HEK293 (cell line): ENCODE measurements around the gene C2orf76.

Experiments used
- CTCF ChIA-PET: fragments of 350-600 bp; formaldehyde crosslinking; extraction: SDS; loops from one replicate; lab custom pipeline; 2021; ENCODE audit warnings: antibody characterized with exemption; lab: Yijun Ruan, JAX
- POLR2A ChIA-PET: fragments of 300-600 bp; formaldehyde crosslinking; extraction: SDS; loops from one replicate; lab custom pipeline; 2020; ENCODE audit warnings: antibody characterized with exemption, inconsistent platforms; lab: Yijun Ruan, JAX
- H3K27ac ChIP-seq: fragments of 200-500 bp; sonication (Bioruptor generic); 2 replicates; pipeline ENCODE4 v1.5.1; 2014; ENCODE audit warnings: low read depth, low read length, control low read depth, inconsistent platforms; ENCODE audit errors: extremely low read depth
- H3K36me3 ChIP-seq, 2 experiments: fragments of 200-500 bp in 1 of 2; sonication (Bioruptor generic) in 1 of 2; 1 replicate in 1 of 2; 2 replicates in 1 of 2; pipeline ENCODE4 v1.5.1; 2014 to 2017; ENCODE audit warnings: inconsistent platforms in 2 of 2, low read length in 2 of 2; ENCODE audit not compliant: control insufficient read depth in 2 of 2, insufficient read depth in 1 of 2
- H3K4me1 ChIP-seq: fragments of 200-500 bp; sonication (Bioruptor generic); 2 replicates; pipeline ENCODE4 v1.5.1; 2014; ENCODE audit warnings: mild to moderate bottlenecking, low read length, inconsistent platforms; ENCODE audit not compliant: control insufficient read depth, insufficient read depth
- H3K4me3 ChIP-seq: 2 replicates; pipeline ENCODE4 v1.5.1; 2011; ENCODE audit warnings: low read depth, mild to moderate bottlenecking, control low read depth, low read length, moderate library complexity
- H3K9me3 ChIP-seq: fragments of 200-500 bp; sonication (Bioruptor generic); 2 replicates; pipeline ENCODE4 v1.5.1; 2014; ENCODE audit warnings: low read depth, low read length, inconsistent platforms; ENCODE audit not compliant: control insufficient read depth, insufficient read depth
- FEZF1 ChIP-seq: fragments of 450-650 bp; formaldehyde crosslinking; IDR thresholded peaks from 2 replicates; pipeline ENCODE4 v1.5.1; 2016; ENCODE audit warnings: missing biosample characterization, missing genetic modification characterization
- KLF1 ChIP-seq: fragments of 450-650 bp; formaldehyde crosslinking; IDR thresholded peaks from 2 replicates; pipeline ENCODE4 v1.5.1; 2016; ENCODE audit warnings: missing biosample characterization, missing genetic modification characterization
- KLF9 ChIP-seq: fragments of 450-650 bp; formaldehyde crosslinking; IDR thresholded peaks from 2 replicates; pipeline ENCODE4 v1.5.1; 2016; ENCODE audit warnings: missing biosample characterization, missing genetic modification characterization, low read depth
- MYNN ChIP-seq: fragments of 450-650 bp; formaldehyde crosslinking; IDR thresholded peaks from 2 replicates; pipeline ENCODE4 v1.5.1; 2016; ENCODE audit warnings: missing biosample characterization, missing genetic modification characterization, borderline replicate concordance
- PRDM1 ChIP-seq: fragments of 450-650 bp; formaldehyde crosslinking; IDR thresholded peaks from 2 replicates; pipeline ENCODE4; 2016; ENCODE audit warnings: missing biosample characterization, missing genetic modification characterization
- SALL2 ChIP-seq: fragments of 450-650 bp; formaldehyde crosslinking; IDR thresholded peaks from 2 replicates; pipeline ENCODE4 v1.5.0; 2017; ENCODE audit warnings: missing biosample characterization, mild to moderate bottlenecking, missing genetic modification characterization, borderline replicate concordance
- TCF7L2 ChIP-seq: IDR thresholded peaks from 2 replicates; pipeline ENCODE4 v1.6.1; 2011; ENCODE audit warnings: low read depth, mild to moderate bottlenecking, inconsistent platforms, low read length, moderate library complexity, borderline replicate concordance
- WT1 ChIP-seq: fragments of 450-650 bp; formaldehyde crosslinking; IDR thresholded peaks from 2 replicates; pipeline ENCODE4 v1.5.1; 2016; ENCODE audit warnings: missing biosample characterization, missing genetic modification characterization
- YY1 ChIP-seq: fragments of 450-650 bp; formaldehyde crosslinking; IDR thresholded peaks from 2 replicates; pipeline ENCODE4 v1.5.1; 2018; ENCODE audit warnings: missing biosample characterization, missing genetic modification characterization
- ZBTB17 ChIP-seq: fragments of 450-650 bp; formaldehyde crosslinking; IDR thresholded peaks from 2 replicates; pipeline ENCODE4 v1.5.1; 2016; ENCODE audit warnings: missing biosample characterization, missing genetic modification characterization
- ZNF10 ChIP-seq: fragments of 450-650 bp; formaldehyde crosslinking; IDR thresholded peaks from 2 replicates; pipeline ENCODE4 v1.5.1; 2017; ENCODE audit warnings: missing biosample characterization, missing genetic modification characterization
- ZNF133 ChIP-seq: fragments of 450-650 bp; formaldehyde crosslinking; IDR thresholded peaks from 2 replicates; pipeline ENCODE4 v1.5.1; 2016; ENCODE audit warnings: missing biosample characterization, missing genetic modification characterization
- ZNF211 ChIP-seq: fragments of 450-650 bp; formaldehyde crosslinking; IDR thresholded peaks from 2 replicates; pipeline ENCODE4 v1.5.1; 2016; ENCODE audit warnings: low read depth, missing biosample characterization, missing genetic modification characterization
- ZNF335 ChIP-seq: fragments of 450-650 bp; formaldehyde crosslinking; conservative IDR thresholded peaks from 2 replicates; pipeline ENCODE4 v1.5.1; 2016; ENCODE audit warnings: missing biosample characterization, missing genetic modification characterization
- ZNF544 ChIP-seq: fragments of 450-650 bp; formaldehyde crosslinking; IDR thresholded peaks from 2 replicates; pipeline ENCODE4 v1.5.0; 2017; ENCODE audit warnings: missing biosample characterization, missing genetic modification characterization
- ZNF624 ChIP-seq: fragments of 450-650 bp; formaldehyde crosslinking; IDR thresholded peaks from 2 replicates; pipeline ENCODE4 v1.5.1; 2017; ENCODE audit warnings: missing biosample characterization, missing genetic modification characterization
- TF ChIP-seq, protein P1 (sequence below): fragments of 450-650 bp; formaldehyde crosslinking; IDR thresholded peaks from 2 replicates; pipeline ENCODE4 v1.5.1; 2016; ENCODE audit warnings: missing biosample characterization, missing genetic modification characterization
- TF ChIP-seq, protein P2 (sequence below): fragments of 450-650 bp; formaldehyde crosslinking; IDR thresholded peaks from 2 replicates; pipeline ENCODE4; 2016; ENCODE audit warnings: missing biosample characterization, missing genetic modification characterization
- TF ChIP-seq, protein P3 (sequence below): fragments of 450-650 bp; formaldehyde crosslinking; IDR thresholded peaks from 2 replicates; pipeline ENCODE4 v1.5.1; 2016; ENCODE audit warnings: missing biosample characterization, missing genetic modification characterization, borderline replicate concordance
- TF ChIP-seq, protein P4 (sequence below): fragments of 450-650 bp; formaldehyde crosslinking; IDR thresholded peaks from 2 replicates; pipeline ENCODE4 v1.5.0; 2017; ENCODE audit warnings: missing biosample characterization, missing genetic modification characterization, borderline replicate concordance

Gene C2orf76

DNA sequence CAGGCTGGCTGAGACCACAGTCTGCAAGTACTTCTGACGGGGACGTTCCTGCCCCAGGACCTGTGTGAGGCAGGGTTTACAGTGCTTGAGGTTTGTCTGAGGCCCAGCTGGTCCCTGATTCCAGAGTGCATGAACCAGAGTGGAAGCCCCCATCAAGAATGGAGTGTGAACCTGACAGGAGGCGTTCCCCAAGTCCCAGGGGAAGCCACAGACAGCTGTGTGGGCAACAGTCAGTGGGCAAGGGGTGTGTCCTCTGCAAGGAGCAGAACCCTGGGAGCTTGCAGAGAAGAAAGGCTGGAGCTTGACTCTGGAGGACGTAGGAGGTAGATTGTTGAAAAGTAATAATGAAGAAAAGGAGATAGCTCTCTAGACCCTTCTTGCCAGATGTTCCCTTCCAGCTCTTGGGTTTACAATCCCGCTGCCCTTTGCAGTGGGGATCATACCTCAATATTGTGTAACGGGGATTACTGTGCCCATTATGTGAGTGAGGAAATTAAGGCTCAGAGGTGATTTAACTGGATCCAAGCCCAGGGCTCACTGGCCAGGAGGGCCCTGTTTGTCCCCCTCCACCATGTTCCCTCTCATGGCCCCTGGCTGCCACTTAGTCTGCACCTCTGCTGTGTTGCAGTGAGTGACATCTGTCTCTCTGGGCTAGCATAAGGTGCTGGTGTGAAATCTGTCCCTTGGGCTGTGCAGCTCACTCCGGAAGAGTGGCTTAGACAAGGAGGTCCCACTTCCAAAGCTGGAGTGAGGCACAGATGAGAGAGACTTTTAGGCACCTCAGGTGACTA, 6.3 kb upstream of the C2orf76 start:
- no peak for TF ChIP-seq ZBTB17 (tag by site-specific recombination)
- TF ChIP-seq ZNF10, result no peak
- no peak overlapping the region for H3K4me3 ChIP-seq
- H3K27ac ChIP-seq, result no peak overlapping the region
- H3K4me1 ChIP-seq, result no peaks in the 10 kb centered on the region; the same call in 1 of the 2 replicates
- peaks cover 13 to 56% of the 10 kb centered on the region in 2 experiments; a peak in 2 of 3 replicates for H3K36me3 ChIP-seq
- CTCF ChIA-PET, result interaction anchor here (1.0 kb wide), 1 partner anchor 348 kb away, joined by 3 read pairs; no protein-coding TSS in a partner anchor
- H3K9me3 ChIP-seq, result no peaks in the 10 kb centered on the region
- POLR2A ChIA-PET, result no interaction called here

DNA sequence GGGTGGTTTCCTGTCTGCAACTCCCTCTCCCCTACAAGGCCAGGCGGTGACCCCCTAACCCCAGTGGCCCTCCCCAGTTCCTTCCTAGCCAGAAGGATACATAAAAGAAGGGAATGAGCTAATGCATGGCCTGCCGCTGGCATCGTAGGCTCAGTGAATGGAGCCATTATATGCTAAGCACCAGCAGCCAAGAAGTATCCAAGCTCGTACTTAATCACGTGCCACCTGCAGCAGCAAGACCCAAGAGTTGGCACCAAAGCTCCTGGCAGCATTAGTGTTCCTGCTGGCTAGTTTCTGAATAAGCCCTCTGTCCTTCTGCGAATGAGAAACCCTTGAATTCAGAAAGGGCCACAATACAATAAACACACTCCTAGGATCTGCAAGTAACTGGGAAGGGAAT, 4.5 kb upstream of the C2orf76 start:
- Histone ChIP-seq H3K9me3 (no peaks in the 10 kb centered on the region), H3K4me1 (no peaks in the 10 kb centered on the region; the same call in 1 of the 2 replicates), H3K27ac (no peak overlapping the region), H3K36me3 (peaks cover 13 to 56% of the 10 kb centered on the region in 2 experiments; a peak in 2 of 3 replicates), H3K4me3 (no peak overlapping the region)
- POLR2A ChIA-PET, result no interaction called here
- CTCF ChIA-PET, result no interaction called here
- TF ChIP-seq KLF1 (tag by site-specific recombination) (no peak), ZNF211 (no peak), SALL2 (no peak), KLF9 (no peak), ZNF624 (tag by site-specific recombination) (no peak), FEZF1 (tag by site-specific recombination) (no peak), YY1 (tag by site-specific recombination) (no peak), WT1 (tag by site-specific recombination) (no peak), ZNF544 (tag by site-specific recombination) (no peak), ZNF133 (tag by site-specific recombination) (no peak), ZNF335 (no peak), TCF7L2 (no peak), MYNN (tag by site-specific recombination) (no peak), PRDM1 (tag by site-specific recombination) (no peak)
- TF ChIP-seq, protein P1, sequence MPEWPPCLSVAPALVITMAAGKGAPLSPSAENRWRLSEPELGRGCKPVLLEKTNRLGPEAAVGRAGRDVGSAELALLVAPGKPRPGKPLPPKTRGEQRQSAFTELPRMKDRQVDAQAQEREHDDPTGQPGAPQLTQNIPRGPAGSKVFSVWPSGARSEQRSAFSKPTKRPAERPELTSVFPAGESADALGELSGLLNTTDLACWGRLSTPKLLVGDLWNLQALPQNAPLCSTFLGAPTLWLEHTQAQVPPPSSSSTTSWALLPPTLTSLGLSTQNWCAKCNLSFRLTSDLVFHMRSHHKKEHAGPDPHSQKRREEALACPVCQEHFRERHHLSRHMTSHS (tag by site-specific recombination), result no peak
- TF ChIP-seq, protein P2, sequence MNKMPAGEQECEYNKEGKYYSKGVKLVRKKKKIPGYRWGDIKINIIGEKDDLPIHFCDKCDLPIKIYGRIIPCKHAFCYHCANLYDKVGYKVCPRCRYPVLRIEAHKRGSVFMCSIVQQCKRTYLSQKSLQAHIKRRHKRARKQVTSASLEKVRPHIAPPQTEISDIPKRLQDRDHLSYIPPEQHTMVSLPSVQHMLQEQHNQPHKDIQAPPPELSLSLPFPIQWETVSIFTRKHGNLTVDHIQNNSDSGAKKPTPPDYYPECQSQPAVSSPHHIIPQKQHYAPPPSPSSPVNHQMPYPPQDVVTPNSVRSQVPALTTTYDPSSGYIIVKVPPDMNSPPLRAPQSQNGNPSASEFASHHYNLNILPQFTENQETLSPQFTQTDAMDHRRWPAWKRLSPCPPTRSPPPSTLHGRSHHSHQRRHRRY (tag by site-specific recombination), result no peak
- TF ChIP-seq, protein P3, sequence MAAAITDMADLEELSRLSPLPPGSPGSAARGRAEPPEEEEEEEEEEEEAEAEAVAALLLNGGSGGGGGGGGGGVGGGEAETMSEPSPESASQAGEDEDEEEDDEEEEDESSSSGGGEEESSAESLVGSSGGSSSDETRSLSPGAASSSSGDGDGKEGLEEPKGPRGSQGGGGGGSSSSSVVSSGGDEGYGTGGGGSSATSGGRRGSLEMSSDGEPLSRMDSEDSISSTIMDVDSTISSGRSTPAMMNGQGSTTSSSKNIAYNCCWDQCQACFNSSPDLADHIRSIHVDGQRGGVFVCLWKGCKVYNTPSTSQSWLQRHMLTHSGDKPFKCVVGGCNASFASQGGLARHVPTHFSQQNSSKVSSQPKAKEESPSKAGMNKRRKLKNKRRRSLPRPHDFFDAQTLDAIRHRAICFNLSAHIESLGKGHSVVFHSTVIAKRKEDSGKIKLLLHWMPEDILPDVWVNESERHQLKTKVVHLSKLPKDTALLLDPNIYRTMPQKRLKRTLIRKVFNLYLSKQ, result no peak
- TF ChIP-seq, protein P4, sequence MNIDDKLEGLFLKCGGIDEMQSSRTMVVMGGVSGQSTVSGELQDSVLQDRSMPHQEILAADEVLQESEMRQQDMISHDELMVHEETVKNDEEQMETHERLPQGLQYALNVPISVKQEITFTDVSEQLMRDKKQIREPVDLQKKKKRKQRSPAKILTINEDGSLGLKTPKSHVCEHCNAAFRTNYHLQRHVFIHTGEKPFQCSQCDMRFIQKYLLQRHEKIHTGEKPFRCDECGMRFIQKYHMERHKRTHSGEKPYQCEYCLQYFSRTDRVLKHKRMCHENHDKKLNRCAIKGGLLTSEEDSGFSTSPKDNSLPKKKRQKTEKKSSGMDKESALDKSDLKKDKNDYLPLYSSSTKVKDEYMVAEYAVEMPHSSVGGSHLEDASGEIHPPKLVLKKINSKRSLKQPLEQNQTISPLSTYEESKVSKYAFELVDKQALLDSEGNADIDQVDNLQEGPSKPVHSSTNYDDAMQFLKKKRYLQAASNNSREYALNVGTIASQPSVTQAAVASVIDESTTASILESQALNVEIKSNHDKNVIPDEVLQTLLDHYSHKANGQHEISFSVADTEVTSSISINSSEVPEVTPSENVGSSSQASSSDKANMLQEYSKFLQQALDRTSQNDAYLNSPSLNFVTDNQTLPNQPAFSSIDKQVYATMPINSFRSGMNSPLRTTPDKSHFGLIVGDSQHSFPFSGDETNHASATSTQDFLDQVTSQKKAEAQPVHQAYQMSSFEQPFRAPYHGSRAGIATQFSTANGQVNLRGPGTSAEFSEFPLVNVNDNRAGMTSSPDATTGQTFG, result no peak
